ENCODE data around the gene ZNF609. TPM values are rescaled to one million over a fixed set of nuclear protein-coding genes. Genes with fewer than 3 reads are reported as not detected.

Gene ZNF609
- total and polyA plus RNA-seq, 10 of the 15 experiments (the other 5 are each of a cell fraction or from before 2014, with no cell fraction given) = 5.1 to 35.3 (median 13.6) TPM

- TF ChIP-seq ZBTB4 (CRISPR knock-in tag; IDR thresholded peaks at IDR 0.05) = no peak
Observed at GRCh38 chr15:64480891-64481290, 20.5 kb downstream of the ZNF609 start (continued).

GRCh38 chr15:64483749-64484148, 23.4 kb downstream of the ZNF609 start:
- no peak overlapping the region for H2AFZ ChIP-seq (ENCODE audit: control insufficient read depth, low read depth, low read length)
- CTCF ChIA-PET = interaction anchor here (1.6 to 1.8 kb wide), 2 partner anchors 11 to 170 kb away, joined by 4 to 8 read pairs; no protein-coding TSS in a partner anchor
- in situ Hi-C loops (cut with MboI) (no loop called here), intact Hi-C loops (cut with micrococcal nuclease; ENCODE audit: unreplicated experiment) (no loop called here)
- SMC1A ChIA-PET (ENCODE audit: uncharacterized antibody, unreplicated experiment) = interaction anchor here (1.0 to 1.5 kb wide), 7 partner anchors 11 to 71 kb away, joined by 3 to 4 read pairs (median 3); no protein-coding TSS in a partner anchor
- peak; percentile 36; the same call in 1 of the 2 replicates for TF ChIP-seq ZNF384 (IDR thresholded peaks at IDR 0.05; ENCODE audit: borderline replicate concordance, low read depth, low read length)
- TF ChIP-seq CBX3 (IDR thresholded peaks at IDR 0.05; ENCODE audit: borderline replicate concordance, low read depth) = no peak
- FAIRE-seq = no peak
- no peaks in the 10 kb centered on the region for H3K27me3 ChIP-seq (replicated peaks in 1 of 2; ENCODE audit: control insufficient read depth in 2 of 2, insufficient read depth in 2 of 2, low read length in 1 of 2)
- no TSS peak for BruUV-seq (replicated peaks)
- RAD21 ChIA-PET (ENCODE audit: unreplicated experiment) = interaction anchor here (0.8 to 1.2 kb wide), 3 partner anchors 20 to 167 kb away, joined by 3 to 4 read pairs (median 3); no protein-coding TSS in a partner anchor
- H3K4me3 ChIP-seq = no peak overlapping the region
- no peak for DNase-seq (ENCODE audit: low read depth, low spot score)
- no peaks in the 10 kb centered on the region for H3K4me1 ChIP-seq (ENCODE audit: control insufficient read depth, insufficient read depth, low read length)
- no peak overlapping the region for H3K4me2 ChIP-seq (ENCODE audit: control insufficient read depth, insufficient read depth)
- H3K27ac ChIP-seq (ENCODE audit: control insufficient read depth, insufficient read depth) = no peak overlapping the region
- no peak overlapping the region for H3K9ac ChIP-seq (ENCODE audit: control insufficient read depth, insufficient read depth, low read length)
- no peaks in the 10 kb centered on the region; a peak in 1 of 4 replicates for H3K36me3 ChIP-seq (ENCODE audit: control insufficient read depth in 2 of 2, insufficient read depth in 2 of 2, low read length in 1 of 2)
- no peaks in the 10 kb centered on the region for H3K9me3 ChIP-seq (replicated peaks; ENCODE audit: control insufficient read depth, insufficient read depth, low read length)
- H3K79me2 ChIP-seq (ENCODE audit: control insufficient read depth, insufficient read depth, low read length) = peaks cover 12% of the 10 kb centered on the region
- ATAC-seq = no peak
- H4K20me1 ChIP-seq (ENCODE audit: control insufficient read depth, insufficient read depth) = no peaks in the 10 kb centered on the region
- POLR2A ChIA-PET = interaction anchor here (0.6 kb wide), 3 partner anchors 9 to 1212 kb away, joined by 3 to 7 read pairs (median 4); no protein-coding TSS in a partner anchor
